ENCODE measurements around the gene KLK6. TPM values are rescaled to one million over a fixed set of nuclear protein-coding genes. Genes with fewer than 3 reads are reported as not detected.

The KLK6 gene
- polyA plus RNA-seq, 1 of the 3 experiments (the other 2 are of a cell fraction), result not detected

DNA sequence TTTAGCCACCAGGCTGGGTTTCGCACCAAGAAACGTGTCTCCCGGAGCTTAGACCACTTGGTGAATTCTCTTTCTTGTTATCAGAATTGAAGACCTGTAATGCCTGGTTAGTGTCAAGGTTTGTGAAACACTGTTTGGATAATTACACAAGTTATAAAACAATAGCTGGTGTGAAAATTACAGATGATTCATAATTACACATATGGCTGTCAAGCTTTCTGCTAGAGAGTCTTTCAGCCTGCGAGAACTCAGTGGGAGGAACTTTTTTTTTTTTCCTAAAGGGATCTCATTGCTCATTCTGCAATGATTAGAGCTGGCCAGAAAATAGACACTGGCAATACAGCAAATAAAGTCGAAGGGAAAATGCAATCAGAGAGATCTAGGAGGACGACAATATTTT, 44.8 kb downstream of the KLK6 start:
- CTCF ChIA-PET, result interaction anchor here (2.2 kb wide), 1 partner anchor 93 kb away, joined by 6 read pairs; no protein-coding TSS in a partner anchor
- Histone ChIP-seq H3K9me2 (no peaks in the 10 kb centered on the region), H3F3A (replicated peaks; ENCODE audit: insufficient read depth) (no peaks in the 10 kb centered on the region), H3K4me3 (ENCODE audit: low read depth in 2 of 2, low read length in 1 of 2) (no peak overlapping the region), H4K20me1 (ENCODE audit: insufficient read depth) (no peaks in the 10 kb centered on the region), H3K4me1 (ENCODE audit: control insufficient read depth in 1 of 2, insufficient read depth in 2 of 2, low read depth in 1 of 2, low read length in 1 of 2) (no peaks in the 10 kb centered on the region; a peak in 1 of 4 replicates), H3K27ac (ENCODE audit: low read depth in 2 of 2, low read length in 1 of 2) (no peak overlapping the region), H3K4me2 (no peak overlapping the region), H2AFZ (ENCODE audit: low read depth) (no peak overlapping the region), H3K79me2 (ENCODE audit: insufficient read depth) (no peaks in the 10 kb centered on the region), H3K27me3 (ENCODE audit: insufficient read depth) (peaks cover 53% of the 10 kb centered on the region; the same call in 1 of the 2 replicates), H3K9me3 (no peaks in the 10 kb centered on the region), H3K9ac (no peak overlapping the region), H3K36me3 (replicated peaks in 1 of 2; ENCODE audit: control insufficient read depth in 1 of 2, insufficient read depth in 2 of 2, low read length in 1 of 2) (no peaks in the 10 kb centered on the region)
- no peak for DNase-seq
- WGBS (ENCODE audit: low lambda C conversion rate), result 6% methylated on average over 6 of the region's 6 CpGs
- TF ChIP-seq RFX5 (IDR thresholded peaks at IDR 0.05; ENCODE audit: low read length) (no peak), NFIC (IDR thresholded peaks at IDR 0.05; ENCODE audit: borderline replicate concordance) (no peak), RXRA (IDR thresholded peaks at IDR 0.05; ENCODE audit: borderline replicate concordance, low read depth) (no peak), POLR2AphosphoS5 (IDR thresholded peaks at IDR 0.05; ENCODE audit: low read depth, low read length) (no peak), TEAD4 (IDR thresholded peaks at IDR 0.05; ENCODE audit: borderline replicate concordance, insufficient read depth) (no peak), JUND (IDR thresholded peaks at IDR 0.05) (no peak), RAD21 (IDR thresholded peaks at IDR 0.05; ENCODE audit: low read length) (no peak), TAF1 (IDR thresholded peaks at IDR 0.05; ENCODE audit: borderline replicate concordance, low read depth, low read length) (no peak), YY1 (IDR thresholded peaks at IDR 0.05; ENCODE audit: low read depth) (no peak), NRF1 (IDR thresholded peaks at IDR 0.05; ENCODE audit: low read depth, low read length) (no peak), SIN3A (IDR thresholded peaks at IDR 0.05; ENCODE audit: borderline replicate concordance, low read depth, low read length) (no peak), GATA2 (CRISPR knock-in tag; IDR thresholded peaks at IDR 0.05) (no peak), SMC3 (IDR thresholded peaks at IDR 0.05; ENCODE audit: low read depth, low read length) (no peak)
- TF ChIP-seq, protein P1, sequence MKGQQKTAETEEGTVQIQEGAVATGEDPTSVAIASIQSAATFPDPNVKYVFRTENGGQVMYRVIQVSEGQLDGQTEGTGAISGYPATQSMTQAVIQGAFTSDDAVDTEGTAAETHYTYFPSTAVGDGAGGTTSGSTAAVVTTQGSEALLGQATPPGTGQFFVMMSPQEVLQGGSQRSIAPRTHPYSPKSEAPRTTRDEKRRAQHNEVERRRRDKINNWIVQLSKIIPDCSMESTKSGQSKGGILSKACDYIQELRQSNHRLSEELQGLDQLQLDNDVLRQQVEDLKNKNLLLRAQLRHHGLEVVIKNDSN (IDR thresholded peaks at IDR 0.05; ENCODE audit: borderline replicate concordance, low read depth), result no peak
- TF ChIP-seq, protein P2, sequence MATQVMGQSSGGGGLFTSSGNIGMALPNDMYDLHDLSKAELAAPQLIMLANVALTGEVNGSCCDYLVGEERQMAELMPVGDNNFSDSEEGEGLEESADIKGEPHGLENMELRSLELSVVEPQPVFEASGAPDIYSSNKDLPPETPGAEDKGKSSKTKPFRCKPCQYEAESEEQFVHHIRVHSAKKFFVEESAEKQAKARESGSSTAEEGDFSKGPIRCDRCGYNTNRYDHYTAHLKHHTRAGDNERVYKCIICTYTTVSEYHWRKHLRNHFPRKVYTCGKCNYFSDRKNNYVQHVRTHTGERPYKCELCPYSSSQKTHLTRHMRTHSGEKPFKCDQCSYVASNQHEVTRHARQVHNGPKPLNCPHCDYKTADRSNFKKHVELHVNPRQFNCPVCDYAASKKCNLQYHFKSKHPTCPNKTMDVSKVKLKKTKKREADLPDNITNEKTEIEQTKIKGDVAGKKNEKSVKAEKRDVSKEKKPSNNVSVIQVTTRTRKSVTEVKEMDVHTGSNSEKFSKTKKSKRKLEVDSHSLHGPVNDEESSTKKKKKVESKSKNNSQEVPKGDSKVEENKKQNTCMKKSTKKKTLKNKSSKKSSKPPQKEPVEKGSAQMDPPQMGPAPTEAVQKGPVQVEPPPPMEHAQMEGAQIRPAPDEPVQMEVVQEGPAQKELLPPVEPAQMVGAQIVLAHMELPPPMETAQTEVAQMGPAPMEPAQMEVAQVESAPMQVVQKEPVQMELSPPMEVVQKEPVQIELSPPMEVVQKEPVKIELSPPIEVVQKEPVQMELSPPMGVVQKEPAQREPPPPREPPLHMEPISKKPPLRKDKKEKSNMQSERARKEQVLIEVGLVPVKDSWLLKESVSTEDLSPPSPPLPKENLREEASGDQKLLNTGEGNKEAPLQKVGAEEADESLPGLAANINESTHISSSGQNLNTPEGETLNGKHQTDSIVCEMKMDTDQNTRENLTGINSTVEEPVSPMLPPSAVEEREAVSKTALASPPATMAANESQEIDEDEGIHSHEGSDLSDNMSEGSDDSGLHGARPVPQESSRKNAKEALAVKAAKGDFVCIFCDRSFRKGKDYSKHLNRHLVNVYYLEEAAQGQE (IDR thresholded peaks at IDR 0.05; ENCODE audit: low read depth, low read length), result no peak
- TF ChIP-seq, protein P3, sequence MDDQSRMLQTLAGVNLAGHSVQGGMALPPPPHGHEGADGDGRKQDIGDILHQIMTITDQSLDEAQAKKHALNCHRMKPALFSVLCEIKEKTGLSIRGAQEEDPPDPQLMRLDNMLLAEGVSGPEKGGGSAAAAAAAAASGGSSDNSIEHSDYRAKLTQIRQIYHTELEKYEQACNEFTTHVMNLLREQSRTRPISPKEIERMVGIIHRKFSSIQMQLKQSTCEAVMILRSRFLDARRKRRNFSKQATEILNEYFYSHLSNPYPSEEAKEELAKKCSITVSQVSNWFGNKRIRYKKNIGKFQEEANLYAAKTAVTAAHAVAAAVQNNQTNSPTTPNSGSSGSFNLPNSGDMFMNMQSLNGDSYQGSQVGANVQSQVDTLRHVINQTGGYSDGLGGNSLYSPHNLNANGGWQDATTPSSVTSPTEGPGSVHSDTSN (IDR thresholded peaks at IDR 0.05), result no peak
- TF ChIP-seq, protein P4, sequence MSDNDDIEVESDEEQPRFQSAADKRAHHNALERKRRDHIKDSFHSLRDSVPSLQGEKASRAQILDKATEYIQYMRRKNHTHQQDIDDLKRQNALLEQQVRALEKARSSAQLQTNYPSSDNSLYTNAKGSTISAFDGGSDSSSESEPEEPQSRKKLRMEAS (IDR thresholded peaks at IDR 0.05; ENCODE audit: low read depth), result no peak
- POLR2A ChIA-PET, result no interaction called here

All from SK-N-SH (cell line).